ENCODE measurements around the gene ADCK1. TPM values are rescaled to one million over a fixed set of nuclear protein-coding genes. Genes with fewer than 3 reads are reported as not detected.

The ADCK1 gene
- total and polyA plus RNA-seq, 2 experiments from 2014 or later: 6.7 to 11.2 TPM

DNA sequence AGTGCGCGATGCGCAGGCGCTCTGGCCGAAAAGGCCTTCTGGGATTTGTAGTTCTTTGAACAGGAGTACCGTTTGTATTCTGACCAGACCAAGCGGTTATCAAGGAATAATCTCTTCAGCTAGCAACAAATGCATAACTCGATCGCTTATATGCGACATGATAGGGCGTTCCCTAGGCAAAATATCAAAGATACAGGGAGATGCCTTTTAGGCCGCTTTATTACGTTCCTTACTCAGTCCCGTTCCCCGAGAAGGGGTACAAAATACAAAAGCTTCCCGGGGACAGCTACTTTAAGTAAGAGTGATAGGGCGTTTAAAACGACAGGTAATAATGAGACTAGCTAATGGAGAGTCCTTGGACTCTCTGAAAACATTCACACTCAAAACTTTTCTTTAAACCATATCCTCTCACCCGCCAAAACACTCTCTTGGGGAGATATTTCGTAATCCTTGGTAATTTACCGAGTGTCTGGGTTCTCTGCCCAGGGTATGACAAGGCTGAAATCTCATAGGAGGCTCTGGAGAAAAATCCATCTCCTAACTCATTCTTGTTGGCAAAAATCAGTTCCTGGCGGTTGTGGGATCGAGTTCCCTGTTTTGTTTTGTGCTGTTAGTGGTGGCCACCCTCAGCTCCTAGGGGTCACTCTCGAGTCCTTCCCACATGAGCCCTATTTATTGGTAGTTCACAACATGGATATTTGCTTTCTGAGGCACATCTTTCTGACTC, 38.5 kb upstream of the ADCK1 start:
- Mint-ChIP-seq H3K4me1 (peaks cover 25% of the 10 kb centered on the region), H3K9me3 (no peaks in the 10 kb centered on the region), H3K36me3 (ENCODE audit: low read depth) (peaks cover under 1% of the 10 kb centered on the region; the same call in 1 of the 3 replicates), H3K27ac (peak overlapping the region; percentile 98), H3K4me3 (peak overlapping the region; percentile 99), H3K27me3 (ENCODE audit: insufficient read depth, low read depth, poor library complexity) (peaks cover 7% of the 10 kb centered on the region)
- Histone ChIP-seq H3K27me3 (ENCODE audit: insufficient read depth) (no peaks in the 10 kb centered on the region), H3K27ac (ENCODE audit: low read depth) (peak overlapping the region; percentile 77; the same call in 1 of the 2 replicates), H3K9me2 (ENCODE audit: insufficient read depth) (no peaks in the 10 kb centered on the region), H3K79me2 (replicated peaks; ENCODE audit: insufficient read depth) (peaks cover 41% of the 10 kb centered on the region), H3K36me3 (ENCODE audit: insufficient read depth) (no peaks in the 10 kb centered on the region; the same call in 1 of the 2 replicates), H2AFZ (peak overlapping the region; percentile 90), H3F3A (replicated peaks; ENCODE audit: low read depth) (peaks cover 2% of the 10 kb centered on the region; the same call in 1 of the 2 replicates), H3K4me2 (peak overlapping the region; percentile 83), H4K20me1 (replicated peaks; ENCODE audit: insufficient read depth) (peaks cover 25% of the 10 kb centered on the region), H3K4me1 (ENCODE audit: insufficient read depth) (peaks cover 20% of the 10 kb centered on the region), H3K4me3 (peak overlapping the region; percentile 68)
- DNase-seq (ENCODE audit: low spot score) (peak; percentile 72), ATAC-seq (peak; percentile 65)
- TF ChIP-seq CREB1 (CRISPR knock-in tag; IDR thresholded peaks at IDR 0.05; ENCODE audit: low read depth) (no peak), ZNF114 (CRISPR knock-in tag; IDR thresholded peaks at IDR 0.05) (no peak), JUNB (IDR thresholded peaks at IDR 0.05; ENCODE audit: unreplicated experiment) (no peak), EZH2 (IDR thresholded peaks at IDR 0.05; ENCODE audit: low read depth, unreplicated experiment) (no peak), STAT1 (IDR thresholded peaks at IDR 0.05; ENCODE audit: unreplicated experiment) (no peak), EZH2phosphoT487 (IDR thresholded peaks at IDR 0.05; ENCODE audit: unreplicated experiment) (no peak)
- TF ChIP-seq, protein P1, sequence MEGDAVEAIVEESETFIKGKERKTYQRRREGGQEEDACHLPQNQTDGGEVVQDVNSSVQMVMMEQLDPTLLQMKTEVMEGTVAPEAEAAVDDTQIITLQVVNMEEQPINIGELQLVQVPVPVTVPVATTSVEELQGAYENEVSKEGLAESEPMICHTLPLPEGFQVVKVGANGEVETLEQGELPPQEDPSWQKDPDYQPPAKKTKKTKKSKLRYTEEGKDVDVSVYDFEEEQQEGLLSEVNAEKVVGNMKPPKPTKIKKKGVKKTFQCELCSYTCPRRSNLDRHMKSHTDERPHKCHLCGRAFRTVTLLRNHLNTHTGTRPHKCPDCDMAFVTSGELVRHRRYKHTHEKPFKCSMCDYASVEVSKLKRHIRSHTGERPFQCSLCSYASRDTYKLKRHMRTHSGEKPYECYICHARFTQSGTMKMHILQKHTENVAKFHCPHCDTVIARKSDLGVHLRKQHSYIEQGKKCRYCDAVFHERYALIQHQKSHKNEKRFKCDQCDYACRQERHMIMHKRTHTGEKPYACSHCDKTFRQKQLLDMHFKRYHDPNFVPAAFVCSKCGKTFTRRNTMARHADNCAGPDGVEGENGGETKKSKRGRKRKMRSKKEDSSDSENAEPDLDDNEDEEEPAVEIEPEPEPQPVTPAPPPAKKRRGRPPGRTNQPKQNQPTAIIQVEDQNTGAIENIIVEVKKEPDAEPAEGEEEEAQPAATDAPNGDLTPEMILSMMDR (conservative IDR thresholded peaks at IDR 0.05; ENCODE audit: low read depth in 2 of 2): peak; percentile 55 to 62

DNA sequence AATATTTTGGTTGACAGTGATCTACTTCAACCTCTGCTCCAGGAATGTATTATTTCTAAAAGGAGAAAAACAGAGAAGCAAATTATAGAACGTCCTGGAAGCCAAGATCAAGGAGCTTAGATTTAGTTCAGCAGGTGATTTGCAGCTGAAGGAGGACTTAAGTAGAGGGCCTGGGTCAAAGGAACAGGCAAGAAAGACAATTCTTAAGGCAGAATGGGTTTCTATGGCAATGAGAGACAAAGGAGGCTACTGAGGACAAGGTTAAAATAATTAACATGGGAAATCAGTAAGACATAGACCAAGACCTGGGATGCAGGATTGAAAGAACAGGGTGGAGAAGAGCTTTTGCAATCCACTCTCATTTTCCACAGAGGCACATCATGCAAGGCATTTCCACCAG, 36.6 kb upstream of the ADCK1 start:
- ATAC-seq: peak; percentile 20
- H3F3A ChIP-seq (replicated peaks; ENCODE audit: low read depth): peaks cover 2% of the 10 kb centered on the region; the same call in 1 of the 2 replicates
- H3K4me1 Mint-ChIP-seq: peaks cover 25% of the 10 kb centered on the region
- TF ChIP-seq NANOG (IDR thresholded peaks at IDR 0.05; ENCODE audit: borderline replicate concordance) (no peak), CREB1 (CRISPR knock-in tag; IDR thresholded peaks at IDR 0.05; ENCODE audit: low read depth) (no peak)
- TF ChIP-seq, protein P2, sequence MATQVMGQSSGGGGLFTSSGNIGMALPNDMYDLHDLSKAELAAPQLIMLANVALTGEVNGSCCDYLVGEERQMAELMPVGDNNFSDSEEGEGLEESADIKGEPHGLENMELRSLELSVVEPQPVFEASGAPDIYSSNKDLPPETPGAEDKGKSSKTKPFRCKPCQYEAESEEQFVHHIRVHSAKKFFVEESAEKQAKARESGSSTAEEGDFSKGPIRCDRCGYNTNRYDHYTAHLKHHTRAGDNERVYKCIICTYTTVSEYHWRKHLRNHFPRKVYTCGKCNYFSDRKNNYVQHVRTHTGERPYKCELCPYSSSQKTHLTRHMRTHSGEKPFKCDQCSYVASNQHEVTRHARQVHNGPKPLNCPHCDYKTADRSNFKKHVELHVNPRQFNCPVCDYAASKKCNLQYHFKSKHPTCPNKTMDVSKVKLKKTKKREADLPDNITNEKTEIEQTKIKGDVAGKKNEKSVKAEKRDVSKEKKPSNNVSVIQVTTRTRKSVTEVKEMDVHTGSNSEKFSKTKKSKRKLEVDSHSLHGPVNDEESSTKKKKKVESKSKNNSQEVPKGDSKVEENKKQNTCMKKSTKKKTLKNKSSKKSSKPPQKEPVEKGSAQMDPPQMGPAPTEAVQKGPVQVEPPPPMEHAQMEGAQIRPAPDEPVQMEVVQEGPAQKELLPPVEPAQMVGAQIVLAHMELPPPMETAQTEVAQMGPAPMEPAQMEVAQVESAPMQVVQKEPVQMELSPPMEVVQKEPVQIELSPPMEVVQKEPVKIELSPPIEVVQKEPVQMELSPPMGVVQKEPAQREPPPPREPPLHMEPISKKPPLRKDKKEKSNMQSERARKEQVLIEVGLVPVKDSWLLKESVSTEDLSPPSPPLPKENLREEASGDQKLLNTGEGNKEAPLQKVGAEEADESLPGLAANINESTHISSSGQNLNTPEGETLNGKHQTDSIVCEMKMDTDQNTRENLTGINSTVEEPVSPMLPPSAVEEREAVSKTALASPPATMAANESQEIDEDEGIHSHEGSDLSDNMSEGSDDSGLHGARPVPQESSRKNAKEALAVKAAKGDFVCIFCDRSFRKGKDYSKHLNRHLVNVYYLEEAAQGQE (IDR thresholded peaks at IDR 0.05; ENCODE audit: unreplicated experiment): no peak

More for the DNA sequence above, 36.6 kb upstream of the ADCK1 start:
- Histone ChIP-seq H3K4me3 (no peak overlapping the region), H3K27ac (ENCODE audit: low read depth) (no peak overlapping the region), H3K27me3 (ENCODE audit: insufficient read depth) (no peaks in the 10 kb centered on the region), H2AFZ (0 out of 2 replicates have a peak overlapping the region, but pooled peaks have one; percentile 30), H3K79me2 (replicated peaks; ENCODE audit: insufficient read depth) (peaks cover 22% of the 10 kb centered on the region), H3K9me2 (ENCODE audit: insufficient read depth) (no peaks in the 10 kb centered on the region), H3K4me2 (no peak overlapping the region), H4K20me1 (replicated peaks; ENCODE audit: insufficient read depth) (peaks cover 12% of the 10 kb centered on the region), H3K4me1 (ENCODE audit: insufficient read depth) (peaks cover 20% of the 10 kb centered on the region), H3K36me3 (ENCODE audit: insufficient read depth) (no peaks in the 10 kb centered on the region)
- peaks cover 7% of the 10 kb centered on the region for H3K27me3 Mint-ChIP-seq (ENCODE audit: insufficient read depth, low read depth, poor library complexity)
- no peaks in the 10 kb centered on the region; the same call in 2 of the 3 replicates for H3K36me3 Mint-ChIP-seq (ENCODE audit: low read depth)
- no peaks in the 10 kb centered on the region for H3K9me3 Mint-ChIP-seq
- peak overlapping the region; percentile 57; the same call in 1 of the 2 replicates for H3K27ac Mint-ChIP-seq
- H3K4me3 Mint-ChIP-seq: peak overlapping the region; percentile 10; the same call in 1 of the 3 replicates
- DNase-seq (ENCODE audit: low spot score): peak; percentile 65
